ENCODE measurements around the gene GPN1.
"Not testable (repeated sequence)": the region's sequence is repeated elsewhere in the genome, so short reads cannot be mapped to it uniquely, and the experiment has no call there.

The GPN1 gene

GRCh38 chr2:27628767-27629709, at the start of gene GPN1, which contains the start of gene CCDC121:
Gene GPN1, plus strand, starts transcription at chr2:27629050. Its CDS starts 9 bp downstream, at chr2:27629059.
Gene CCDC121, minus strand, starts transcription at chr2:27629012. Its CDS starts 1,213 bp downstream, at chr2:27627799.
- DNase-seq: peak; percentile 94

DNA sequence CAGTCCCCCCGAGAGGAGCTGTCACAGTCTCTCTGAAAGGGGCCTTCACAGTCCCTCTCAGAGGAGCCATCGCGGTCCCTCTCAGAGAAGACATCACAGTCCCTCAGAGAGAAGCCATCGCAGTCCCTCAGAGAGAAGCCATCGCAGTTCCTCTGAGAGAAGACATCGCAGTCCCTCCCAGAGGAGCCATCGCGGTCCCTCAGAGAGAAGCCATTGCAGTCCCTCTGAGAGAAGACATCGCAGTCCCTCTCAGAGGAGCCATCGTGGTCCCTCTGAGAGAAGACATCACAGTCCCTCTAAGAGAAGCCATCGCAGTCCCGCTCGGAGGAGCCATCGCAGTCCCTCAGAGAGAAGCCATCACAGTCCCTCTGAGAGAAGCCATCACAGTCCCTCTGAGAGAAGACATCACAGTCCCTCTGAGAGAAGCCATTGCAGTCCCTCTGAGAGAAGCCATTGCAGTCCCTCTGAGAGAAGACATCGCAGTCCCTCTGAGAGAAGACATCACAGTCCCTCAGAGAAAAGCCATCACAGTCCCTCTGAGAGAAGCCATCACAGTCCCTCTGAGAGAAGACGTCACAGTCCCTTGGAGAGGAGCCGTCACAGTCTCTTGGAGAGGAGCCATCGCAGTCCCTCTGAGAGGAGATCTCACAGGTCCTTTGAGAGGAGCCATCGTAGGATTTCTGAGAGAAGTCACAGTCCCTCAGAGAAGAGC, 47.3 kb upstream of the GPN1 start:
- no peak for DNase-seq

- DNase-seq: peak; percentile 4
Measured at GRCh38 chr2:27582129-27582694, 46.6 kb upstream of the GPN1 start.

GRCh38 chr2:27582695-27583389, 46.0 kb upstream of the GPN1 start, which contains the start of gene ZNF512:
Gene ZNF512, plus strand, starts transcription at chr2:27583042. Its CDS starts 71 bp downstream, at chr2:27583113.
- DNase-seq: peak; percentile 96

GRCh38 chr2:27583390-27583915, 45.4 kb upstream of the GPN1 start:
- DNase-seq: no peak

DNA sequence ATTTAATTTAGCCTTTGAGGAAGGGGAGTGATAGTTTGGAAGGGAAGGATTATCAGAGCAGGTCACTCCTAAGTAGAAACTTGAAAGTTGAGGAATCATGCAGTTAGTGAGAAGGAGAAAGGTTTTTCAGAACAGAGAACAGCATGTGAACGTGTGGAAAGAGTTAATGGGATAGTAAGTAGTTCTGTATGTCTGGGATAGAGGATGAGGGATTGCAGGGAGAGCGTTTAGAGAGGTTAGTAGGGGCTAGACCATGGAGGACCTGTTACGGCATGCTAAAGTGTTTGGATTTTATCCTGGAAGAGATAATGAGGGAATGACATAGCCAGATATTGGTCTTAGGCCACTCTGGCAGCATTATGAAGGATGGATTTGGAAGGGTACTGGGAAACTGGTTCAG, 44.3 kb upstream of the GPN1 start:
- DNase-seq: no peak

- DNase-seq: peak; percentile 11
Measured at GRCh38 chr2:27587025-27587424, 41.8 kb upstream of the GPN1 start.

DNA sequence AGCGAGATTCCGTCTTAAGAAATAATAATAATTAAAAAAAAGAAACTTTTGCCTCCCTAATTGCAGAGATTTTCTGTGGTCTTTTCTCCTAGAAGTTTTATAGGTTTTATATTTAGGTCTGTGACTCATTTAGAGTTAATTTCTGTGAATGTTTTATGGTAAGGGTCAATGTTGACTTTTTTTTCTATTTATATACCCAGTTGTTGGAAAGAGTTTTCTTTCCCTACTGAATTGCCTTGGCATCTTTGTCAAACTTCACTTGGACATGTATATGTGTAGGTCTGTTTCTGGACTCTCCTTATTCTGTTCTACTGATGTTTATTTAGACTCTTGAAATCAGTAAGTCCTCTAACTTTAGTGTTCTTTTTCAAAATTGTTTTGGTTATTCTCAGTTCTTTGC, 40.5 kb upstream of the GPN1 start:
- DNase-seq: no peak

- no peak for DNase-seq
Measured at GRCh38 chr2:27591745-27592144, 37.1 kb upstream of the GPN1 start.

- DNase-seq: no peak
Measured at GRCh38 chr2:27593240-27593639, 35.6 kb upstream of the GPN1 start.

GRCh38 chr2:27594020-27594703, 34.7 kb upstream of the GPN1 start:
- DNase-seq: not testable (repeated sequence)

DNA sequence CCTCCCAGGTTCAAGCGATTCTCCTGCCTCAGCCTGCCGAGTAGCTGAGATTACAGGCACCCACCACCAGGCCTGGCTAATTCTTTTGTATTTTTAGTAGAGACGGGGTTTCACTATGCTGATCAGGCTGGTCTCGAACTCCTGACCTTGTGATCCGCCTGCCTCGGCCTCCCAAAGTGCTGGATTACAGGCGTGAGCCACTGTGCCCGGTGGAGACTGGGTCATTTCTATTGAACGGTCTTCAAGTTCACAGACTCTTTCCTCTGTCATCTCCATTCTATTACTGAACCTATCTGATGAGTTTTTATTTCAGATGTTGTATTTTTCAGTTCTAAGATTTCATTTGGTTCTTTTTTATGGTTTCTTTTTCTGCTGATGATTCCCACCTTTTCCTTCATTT, 33.4 kb upstream of the GPN1 start:
- DNase-seq: not testable (repeated sequence)

DNA sequence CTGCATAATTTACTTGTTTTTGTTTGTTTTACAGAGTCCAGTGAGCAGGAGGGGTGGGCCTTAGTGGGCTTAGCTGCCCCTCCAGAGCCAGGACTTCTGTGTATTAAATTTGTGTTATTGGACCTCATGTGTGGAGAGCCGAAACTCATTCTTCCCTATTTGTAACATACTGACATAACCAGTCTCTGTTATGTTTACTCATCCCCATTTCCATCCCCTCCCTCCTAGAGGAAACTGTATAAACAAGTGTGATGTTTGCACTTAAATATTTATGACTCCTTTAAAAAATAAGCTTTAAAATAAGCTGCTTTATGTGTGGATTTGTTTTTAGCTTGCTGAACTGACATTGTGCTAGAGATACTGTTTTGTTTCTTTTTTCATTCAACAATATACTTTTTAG, 32.2 kb upstream of the GPN1 start:
- no peak for DNase-seq

- DNase-seq: no peak
Measured at GRCh38 chr2:27606611-27607010, 22.2 kb upstream of the GPN1 start.

GRCh38 chr2:27613985-27614384, 14.9 kb upstream of the GPN1 start:
- DNase-seq: no peak

DNA sequence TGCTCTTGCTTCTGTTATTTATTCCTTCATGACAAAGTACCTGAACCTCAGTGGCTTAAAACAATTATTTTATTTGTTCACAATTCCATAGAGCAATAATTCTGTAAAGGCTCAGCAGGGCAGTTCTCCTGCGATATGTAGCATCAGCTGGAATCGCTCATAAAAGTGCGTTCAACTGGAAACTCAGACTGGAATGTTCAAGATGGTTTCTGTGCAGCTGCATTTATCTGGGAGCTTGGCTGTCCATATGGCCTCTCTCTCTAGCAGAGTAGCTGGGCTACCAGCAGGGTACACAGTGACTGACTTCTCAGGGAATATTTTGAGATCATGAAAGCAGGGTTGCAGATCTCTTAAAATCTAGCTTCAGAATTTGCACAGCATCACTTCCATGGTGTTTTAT, 13.5 kb upstream of the GPN1 start:
- no peak for DNase-seq

- no peak for DNase-seq
Measured at GRCh38 chr2:27621524-27621923, 7.3 kb upstream of the GPN1 start.

- DNase-seq: no peak
Measured at GRCh38 chr2:27622921-27623384, 5.9 kb upstream of the GPN1 start.

DNA sequence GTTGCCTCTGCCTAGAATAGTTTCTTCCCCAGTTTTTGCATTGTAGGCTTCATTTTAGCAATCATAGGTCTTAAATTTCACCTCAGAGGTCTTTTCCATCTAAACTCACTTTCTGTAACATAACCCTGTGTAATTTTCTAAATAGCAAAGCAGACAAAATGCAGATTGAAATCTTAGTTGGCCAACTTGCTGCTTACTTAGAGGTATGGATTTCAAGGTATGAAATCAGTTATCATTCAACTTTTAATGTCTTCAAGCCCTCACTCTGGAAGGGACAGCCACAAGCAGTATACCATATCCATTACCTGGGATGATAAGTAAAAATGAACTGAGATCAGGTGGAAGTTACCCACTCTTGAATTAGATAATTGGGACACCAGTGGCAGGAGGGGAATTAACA, 3.9 kb upstream of the GPN1 start:
- no peak for DNase-seq

DNA sequence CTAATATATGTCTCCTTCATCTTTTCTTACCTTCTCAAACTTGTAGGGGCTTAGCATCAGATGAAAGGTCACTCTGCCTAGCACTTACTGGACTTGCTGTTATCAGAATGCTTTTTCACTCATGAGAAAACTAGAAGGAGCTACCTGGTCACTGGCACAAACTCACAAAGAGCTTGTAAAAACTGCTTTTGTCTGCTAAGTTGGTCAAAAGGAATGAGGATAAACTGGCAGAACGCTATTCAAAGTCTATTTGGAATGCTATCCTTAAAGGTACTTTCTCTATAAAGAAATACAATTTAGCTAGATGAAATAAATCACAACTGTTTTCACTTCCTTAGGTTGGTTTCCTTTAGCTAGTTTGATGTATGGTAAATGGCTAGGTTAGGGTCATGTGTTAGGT, 2.5 kb upstream of the GPN1 start:
- DNase-seq: not testable (repeated sequence)

DNA sequence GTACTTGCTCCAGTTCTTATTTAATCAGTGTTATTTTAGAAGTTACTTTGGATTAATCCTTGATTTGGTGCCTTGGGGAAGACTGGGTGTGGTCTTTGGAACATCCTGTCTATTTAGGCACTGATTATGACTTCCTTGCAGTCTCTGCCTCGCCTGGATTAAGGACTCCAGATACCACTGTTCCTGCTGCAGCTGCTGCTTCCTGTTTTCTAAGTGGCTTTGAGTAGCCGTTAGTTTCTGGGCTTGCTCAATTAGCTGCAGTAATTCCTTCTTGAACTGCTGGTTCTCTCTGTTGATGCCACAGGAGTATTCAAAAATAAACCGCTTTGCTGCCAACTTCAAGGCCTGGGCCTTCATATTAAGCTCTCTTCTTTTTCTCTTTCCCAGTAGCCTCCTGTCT, 1.9 kb upstream of the GPN1 start:
- DNase-seq: not testable (repeated sequence)

Measured in hematopoietic multipotent progenitor cell treated with erythropoietin and hydrocortisone succinate and interleukin-3 and kit ligand, for 8 days (in vitro differentiated cells).